Measurements from ENCODE around the gene KDM4B.
A peak's percentile ranks its signal among the peaks of the same experiment; 100 is the strongest.
"Not testable (repeated sequence)": the region's sequence is repeated elsewhere in the genome, so short reads cannot be mapped to it uniquely, and the experiment has no call there.

KDM4B gene

GRCh38 chr19:5155586-5156210 is 186.8 kb downstream of the KDM4B start:
- H3K4me3 ChIP-seq (ENCODE audit: low read depth, low read length): no peak overlapping the region
- peaks cover 7% of the 10 kb centered on the region; the same call in 1 of the 2 replicates for H3K4me1 ChIP-seq
- DNase-seq: no peak
- peaks cover 4% of the 10 kb centered on the region for H3K9me3 ChIP-seq
- peaks cover 2% of the 10 kb centered on the region; the same call in 1 of the 2 replicates for H3K27me3 ChIP-seq
- TF ChIP-seq CTCF (IDR thresholded peaks at IDR 0.05; ENCODE audit: low read depth, low read length): no peak
- no peaks in the 10 kb centered on the region for H3K36me3 ChIP-seq

- H3K36me3 ChIP-seq: no peaks in the 10 kb centered on the region
- H3K4me3 ChIP-seq (ENCODE audit: low read depth, low read length): no peak overlapping the region
- TF ChIP-seq CTCF (IDR thresholded peaks at IDR 0.05; ENCODE audit: low read depth, low read length): no peak
- peaks cover 4% of the 10 kb centered on the region for H3K9me3 ChIP-seq
- peak; percentile 53 for DNase-seq
- peaks cover 7% of the 10 kb centered on the region; the same call in 1 of the 2 replicates for H3K4me1 ChIP-seq
- peaks cover 2% of the 10 kb centered on the region; the same call in 1 of the 2 replicates for H3K27me3 ChIP-seq
Observed at GRCh38 chr19:5156231-5156986, 187.5 kb downstream of the KDM4B start.

GRCh38 chr19:5157186-5157585 is 188.3 kb downstream of the KDM4B start:
- H3K4me3 ChIP-seq (ENCODE audit: low read depth, low read length): no peak overlapping the region
- TF ChIP-seq CTCF (IDR thresholded peaks at IDR 0.05; ENCODE audit: low read depth, low read length): no peak
- H3K9me3 ChIP-seq: peaks cover 4% of the 10 kb centered on the region
- H3K4me1 ChIP-seq: peaks cover 7% of the 10 kb centered on the region; the same call in 1 of the 2 replicates
- no peaks in the 10 kb centered on the region for H3K36me3 ChIP-seq
- H3K27me3 ChIP-seq: peaks cover 2% of the 10 kb centered on the region; the same call in 1 of the 2 replicates
- no peak for DNase-seq

- DNase-seq; H3K27me3 ChIP-seq; H3K36me3 ChIP-seq; H3K4me1 ChIP-seq; H3K4me3 ChIP-seq (ENCODE audit: low read depth, low read length); H3K9me3 ChIP-seq: not testable (repeated sequence)
Observed at GRCh38 chr19:5158549-5159134, 189.7 kb downstream of the KDM4B start.

- H3K4me1 ChIP-seq; H3K9me3 ChIP-seq; H3K4me3 ChIP-seq (ENCODE audit: low read depth, low read length); H3K36me3 ChIP-seq; H3K27me3 ChIP-seq; DNase-seq: not testable (repeated sequence)
Observed at GRCh38 chr19:5160158-5160795, 191.4 kb downstream of the KDM4B start.

GRCh38 chr19:5164845-5165696 is 196.2 kb downstream of the KDM4B start:
- H3K36me3 ChIP-seq; H3K27me3 ChIP-seq; DNase-seq; H3K9me3 ChIP-seq; H3K4me3 ChIP-seq (ENCODE audit: low read depth, low read length); H3K4me1 ChIP-seq: not testable (repeated sequence)

GRCh38 chr19:5165697-5166019 is 196.7 kb downstream of the KDM4B start:
- no peak for DNase-seq
- Histone ChIP-seq H3K36me3 (no peaks in the 10 kb centered on the region), H3K4me3 (ENCODE audit: low read depth, low read length) (no peak overlapping the region), H3K27me3 (no peaks in the 10 kb centered on the region), H3K4me1 (no peaks in the 10 kb centered on the region), H3K9me3 (no peaks in the 10 kb centered on the region)
- no peak for TF ChIP-seq CTCF (IDR thresholded peaks at IDR 0.05; ENCODE audit: low read depth, low read length)

Measured in BE2C (cell line).